GM12878 (cell line): Measurements from ENCODE around the gene MYT1. TPM values are rescaled to one million over a fixed set of nuclear protein-coding genes. Genes with fewer than 3 reads are reported as not detected.

Experiments
- ATAC-seq: fragments of 200-7000 bp; cut with Tn5 transposase; 3 replicates; pipeline ENCODE4 v1.9.1; 2020; ENCODE audit warnings: mild to moderate bottlenecking, moderate library complexity
- BruUV-seq: library from RNA; stranded (reverse); fragments of 400-500 nt; replicated peaks from 2 replicates; lab custom pipeline; 2021; lab: Mats Ljungman, UMichigan
- CTCF ChIA-PET: fragments of 300-600 bp; sonication (Branson Sonifier 250); formaldehyde crosslinking; extraction: SDS; loops from one replicate; lab custom pipeline; 2021; ENCODE audit warnings: inconsistent platforms; lab: Yijun Ruan, JAX
- POLR2A ChIA-PET: fragments of 350-600 bp; formaldehyde crosslinking; extraction: SDS; loops from one replicate; lab custom pipeline; 2021; ENCODE audit warnings: inconsistent platforms; lab: Charles Lee
- RAD21 ChIA-PET: fragments of 300-600 bp; sonication (Branson Sonifier 250); formaldehyde crosslinking; loops from one replicate; lab custom pipeline; 2023; ENCODE audit warnings: antibody characterized with exemption; ENCODE audit not compliant: unreplicated experiment; lab: Charles Lee
- SMC1A ChIA-PET: fragments of 300-600 bp; sonication (Branson Sonifier 250); formaldehyde crosslinking; loops from one replicate; lab custom pipeline; 2023; ENCODE audit not compliant: unreplicated experiment, uncharacterized antibody; lab: Charles Lee
- DNase-seq: peaks from one replicate; pipeline ENCODE4 v3.0.0-alpha.2; 2011; ENCODE audit warnings: low read depth, low spot score
- FAIRE-seq: peaks from 3 replicates; lab custom pipeline; 2011; peaks lifted over from hg19 to GRCh38; lab: Jason Lieb, UNC
- H2AFZ ChIP-seq: 2 replicates; pipeline ENCODE4 v1.6.0; 2011; ENCODE audit warnings: low read depth, low read length, control low read depth; ENCODE audit not compliant: control insufficient read depth
- H3K27ac ChIP-seq: 2 replicates; pipeline ENCODE4 v1.5.1; 2011; ENCODE audit warnings: control low read depth; ENCODE audit not compliant: control insufficient read depth, insufficient read depth
- H3K27me3 ChIP-seq, 2 experiments: replicated peaks in 1 of 2; 2 replicates each; pipeline versions ENCODE4 v1.6.0 to v1.6.1; 2011; ENCODE audit warnings: low read length in 1 of 2; ENCODE audit not compliant: control insufficient read depth in 2 of 2, insufficient read depth in 2 of 2
- H3K36me3 ChIP-seq, 2 experiments: 2 replicates each; pipeline ENCODE4 v1.5.1; 2011; ENCODE audit warnings: low read length in 1 of 2; ENCODE audit not compliant: control insufficient read depth in 2 of 2, insufficient read depth in 2 of 2
- H3K4me1 ChIP-seq: 2 replicates; pipeline ENCODE4 v1.6.1; 2011; ENCODE audit warnings: mild to moderate bottlenecking, low read length, moderate library complexity, mixed read lengths; ENCODE audit not compliant: control insufficient read depth, insufficient read depth
- H3K4me2 ChIP-seq: 2 replicates; pipeline ENCODE4 v1.6.0; 2011; ENCODE audit warnings: control low read depth; ENCODE audit not compliant: control insufficient read depth, insufficient read depth
- H3K4me3 ChIP-seq: fragments of 200-600 bp; sonication (generic); 2 replicates; pipeline ENCODE4 v1.5.1; 2016
- H3K79me2 ChIP-seq: 2 replicates; pipeline ENCODE4 v1.6.0; 2011; ENCODE audit warnings: low read length; ENCODE audit not compliant: control insufficient read depth, insufficient read depth
- H3K9ac ChIP-seq: 2 replicates; pipeline ENCODE4 v1.8.0; 2011; ENCODE audit warnings: low read length, control low read depth, mixed read lengths; ENCODE audit not compliant: control insufficient read depth, insufficient read depth
- H3K9me3 ChIP-seq: replicated peaks from 3 replicates; pipeline ENCODE4 v1.5.1; 2011; ENCODE audit warnings: mild to moderate bottlenecking, low read length; ENCODE audit not compliant: control insufficient read depth, insufficient read depth
- H4K20me1 ChIP-seq: 2 replicates; pipeline ENCODE4 v1.6.0; 2011; ENCODE audit not compliant: control insufficient read depth, insufficient read depth
- ATF7 ChIP-seq: fragments of 450-650 bp; IDR thresholded peaks from 2 replicates; pipeline ENCODE4 v1.6.1; 2016; ENCODE audit warnings: low read depth, mild to moderate bottlenecking
- PML ChIP-seq: IDR thresholded peaks from 2 replicates; pipeline ENCODE4 v1.6.1; 2012; ENCODE audit warnings: low read length, inconsistent platforms
- TCF3 ChIP-seq: IDR thresholded peaks from 2 replicates; pipeline ENCODE4 v1.6.1; 2012; ENCODE audit warnings: low read depth, mild to moderate bottlenecking, low read length, borderline replicate concordance; ENCODE audit not compliant: insufficient read depth
- WGBS: methylation state at CpG from one replicate; pipeline ENCODE4 v1.1.6; 2016; ENCODE audit warnings: low lambda C conversion rate; ENCODE audit not compliant: insufficient replicate concordance, insufficient coverage; ENCODE audit errors: missing lambda C conversion rate; 5-methylcytosine and 5-hydroxymethylcytosine counted together
- in situ Hi-C: fragments of 300-500 bp; cut with MboI; formaldehyde crosslinking; loops from 9 replicates; pipeline ENCODE4 v1.14.3; 2018; ENCODE audit warnings: mixed read lengths
- intact Hi-C: fragments of 100-400 bp; cut with micrococcal nuclease; formaldehyde crosslinking; loops from one replicate; pipeline ENCODE4 v1.14.2; 2022; ENCODE audit not compliant: unreplicated experiment
- polyA plus RNA-seq, 11 experiments: library from polyadenylated mRNA; depleted of rRNA in 4 of 11; unstranded in 6 of 11; stranded (reverse) in 5 of 11; fragments of >200 nt; fragmentation: Nextera tagmentation in 4 of 11; fragmentation: Illumina TruSeq in 1 of 11; extraction: Ambion mirVana in 4 of 11; extraction: Trizol in 1 of 11; gene quantifications; 1 replicate in 1 of 11; 2 replicates in 10 of 11; pipeline versions ENCODE4 v1.2.1 to v1.2.3, GENCODE V29; 2011 to 2016; ENCODE audit warnings: inconsistent platforms in 2 of 11, missing spikeins in 2 of 11, low read depth in 1 of 11
- total RNA-seq, 4 experiments: library from RNA; depleted of rRNA in 3 of 4; stranded (reverse); fragments of >200 nt in 3 of 4; fragmentation: Illumina TruSeq in 1 of 4; extraction: Trizol in 1 of 4; gene quantifications; 2 replicates each; pipeline versions ENCODE4 v1.2.1 to v1.2.3, GENCODE V29; 2013 to 2021
- TF ChIP-seq, protein P1 (sequence below): fragments of 450-650 bp; IDR thresholded peaks from 2 replicates; pipeline ENCODE4 v1.6.1; 2016; ENCODE audit warnings: mild to moderate bottlenecking
- TF ChIP-seq, protein P2 (sequence below): fragments of 450-650 bp; formaldehyde crosslinking; IDR thresholded peaks from 2 replicates; pipeline ENCODE4 v1.4.0; 2020; ENCODE audit warnings: mild to moderate bottlenecking, moderate library complexity

MYT1 gene
- total and polyA plus RNA-seq, 10 of the 15 experiments (the other 5 are each of a cell fraction or from before 2014, with no cell fraction given) = 0.01 to 0.10 TPM; not detected in 8

- TF ChIP-seq, protein P1, sequence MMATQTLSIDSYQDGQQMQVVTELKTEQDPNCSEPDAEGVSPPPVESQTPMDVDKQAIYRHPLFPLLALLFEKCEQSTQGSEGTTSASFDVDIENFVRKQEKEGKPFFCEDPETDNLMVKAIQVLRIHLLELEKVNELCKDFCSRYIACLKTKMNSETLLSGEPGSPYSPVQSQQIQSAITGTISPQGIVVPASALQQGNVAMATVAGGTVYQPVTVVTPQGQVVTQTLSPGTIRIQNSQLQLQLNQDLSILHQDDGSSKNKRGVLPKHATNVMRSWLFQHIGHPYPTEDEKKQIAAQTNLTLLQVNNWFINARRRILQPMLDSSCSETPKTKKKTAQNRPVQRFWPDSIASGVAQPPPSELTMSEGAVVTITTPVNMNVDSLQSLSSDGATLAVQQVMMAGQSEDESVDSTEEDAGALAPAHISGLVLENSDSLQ = no peak
- no peak for TF ChIP-seq PML
- TF ChIP-seq, all 136 proteins: peak for 0
These were observed 25.3 kb downstream of the MYT1 start (continued) for GRCh38 chr20:64189530-64189966.

- ChIA-PET SMC1A (no interaction called here), POLR2A (no interaction called here), CTCF (no interaction called here), RAD21 (no interaction called here)
- in situ Hi-C loops (no loop called here), intact Hi-C loops (no loop called here)
- no peak for FAIRE-seq
- peaks cover 0 to 2% of the 10 kb centered on the region in 2 experiments; a peak in 3 of 4 replicates for H3K27me3 ChIP-seq
- H3K9me3 ChIP-seq = no peaks in the 10 kb centered on the region; the same call in 2 of the 3 replicates
- WGBS = 8% methylated on average over 8 of the region's 8 CpGs
- H3K27ac ChIP-seq = no peak overlapping the region
- no TSS peak for BruUV-seq
- TF ChIP-seq ATF7 = no peak
- TF ChIP-seq, protein P2, sequence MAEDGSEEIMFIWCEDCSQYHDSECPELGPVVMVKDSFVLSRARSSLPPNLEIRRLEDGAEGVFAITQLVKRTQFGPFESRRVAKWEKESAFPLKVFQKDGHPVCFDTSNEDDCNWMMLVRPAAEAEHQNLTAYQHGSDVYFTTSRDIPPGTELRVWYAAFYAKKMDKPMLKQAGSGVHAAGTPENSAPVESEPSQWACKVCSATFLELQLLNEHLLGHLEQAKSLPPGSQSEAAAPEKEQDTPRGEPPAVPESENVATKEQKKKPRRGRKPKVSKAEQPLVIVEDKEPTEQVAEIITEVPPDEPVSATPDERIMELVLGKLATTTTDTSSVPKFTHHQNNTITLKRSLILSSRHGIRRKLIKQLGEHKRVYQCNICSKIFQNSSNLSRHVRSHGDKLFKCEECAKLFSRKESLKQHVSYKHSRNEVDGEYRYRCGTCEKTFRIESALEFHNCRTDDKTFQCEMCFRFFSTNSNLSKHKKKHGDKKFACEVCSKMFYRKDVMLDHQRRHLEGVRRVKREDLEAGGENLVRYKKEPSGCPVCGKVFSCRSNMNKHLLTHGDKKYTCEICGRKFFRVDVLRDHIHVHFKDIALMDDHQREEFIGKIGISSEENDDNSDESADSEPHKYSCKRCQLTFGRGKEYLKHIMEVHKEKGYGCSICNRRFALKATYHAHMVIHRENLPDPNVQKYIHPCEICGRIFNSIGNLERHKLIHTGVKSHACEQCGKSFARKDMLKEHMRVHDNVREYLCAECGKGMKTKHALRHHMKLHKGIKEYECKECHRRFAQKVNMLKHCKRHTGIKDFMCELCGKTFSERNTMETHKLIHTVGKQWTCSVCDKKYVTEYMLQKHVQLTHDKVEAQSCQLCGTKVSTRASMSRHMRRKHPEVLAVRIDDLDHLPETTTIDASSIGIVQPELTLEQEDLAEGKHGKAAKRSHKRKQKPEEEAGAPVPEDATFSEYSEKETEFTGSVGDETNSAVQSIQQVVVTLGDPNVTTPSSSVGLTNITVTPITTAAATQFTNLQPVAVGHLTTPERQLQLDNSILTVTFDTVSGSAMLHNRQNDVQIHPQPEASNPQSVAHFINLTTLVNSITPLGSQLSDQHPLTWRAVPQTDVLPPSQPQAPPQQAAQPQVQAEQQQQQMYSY (CRISPR knock-in tag) = no peak
- no peak for TF ChIP-seq TCF3
- no peak for DNase-seq
- no peak overlapping the region for H3K4me2 ChIP-seq
- no peak overlapping the region for H3K4me3 ChIP-seq
- H4K20me1 ChIP-seq = no peaks in the 10 kb centered on the region
- H3K4me1 ChIP-seq = no peaks in the 10 kb centered on the region
- ATAC-seq = no peak
- no peak overlapping the region for H3K9ac ChIP-seq
- H2AFZ ChIP-seq = no peak overlapping the region
- H3K36me3 ChIP-seq = no peaks in the 10 kb centered on the region
- no peaks in the 10 kb centered on the region for H3K79me2 ChIP-seq
These were observed 25.7 kb downstream of the MYT1 start for GRCh38 chr20:64189986-64190385.
